SH-SY5Y (cell line): ENCODE results near the gene PNPLA7.

Source experiments
- GATA2 ChIP-seq: IDR thresholded peaks from 2 replicates; pipeline ENCODE4 v1.6.1; 2011; ENCODE audit warnings: mild to moderate bottlenecking, low read depth, low read length
- GATA3 ChIP-seq: IDR thresholded peaks from 2 replicates; pipeline ENCODE4 v1.6.1; 2011; ENCODE audit warnings: low read depth, mild to moderate bottlenecking, low read length, moderate library complexity

Gene PNPLA7

GRCh38 chr9:137439158-137439714, 111.0 kb downstream of the PNPLA7 start:
- TF ChIP-seq GATA3 (no peak), GATA2 (no peak)

GRCh38 chr9:137438591-137439157, 111.5 kb downstream of the PNPLA7 start:
- TF ChIP-seq GATA3: no peak
- no peak for TF ChIP-seq GATA2

GRCh38 chr9:137437691-137438590, 112.3 kb downstream of the PNPLA7 start:
- no peak for TF ChIP-seq GATA3
- TF ChIP-seq GATA2: no peak

GRCh38 chr9:137436761-137437600, 113.2 kb downstream of the PNPLA7 start:
- no peak for TF ChIP-seq GATA2
- no peak for TF ChIP-seq GATA3

GRCh38 chr9:137435980-137436760, 114.0 kb downstream of the PNPLA7 start:
- TF ChIP-seq GATA3 (no peak), GATA2 (no peak)

GRCh38 chr9:137435381-137435891, 114.8 kb downstream of the PNPLA7 start:
- no peak for TF ChIP-seq GATA2
- TF ChIP-seq GATA3: no peak

GRCh38 chr9:137434498-137435380, 115.5 kb downstream of the PNPLA7 start:
- TF ChIP-seq GATA2: no peak
- TF ChIP-seq GATA3: no peak

GRCh38 chr9:137433916-137434431, 116.2 kb downstream of the PNPLA7 start:
- TF ChIP-seq GATA2 (no peak), GATA3 (no peak)

- TF ChIP-seq GATA3 (no peak), GATA2 (no peak)
Measured at GRCh38 chr9:137433349-137433915, 116.8 kb downstream of the PNPLA7 start.

- TF ChIP-seq GATA3: no peak
- TF ChIP-seq GATA2: no peak
Measured at GRCh38 chr9:137432687-137433348, 117.4 kb downstream of the PNPLA7 start.

GRCh38 chr9:137431416-137431931, 118.7 kb downstream of the PNPLA7 start:
- TF ChIP-seq GATA2 (no peak), GATA3 (no peak)
